Uterus (tissue), 4 donors: ENCODE data around the gene ATR. TPM values are rescaled to one million over a fixed set of nuclear protein-coding genes. Genes with fewer than 3 reads are reported as not detected.

Experiments used
- DNase-seq, 2 donors: peaks; one replicate each; pipeline ENCODE4 v3.0.0-alpha.2; 2019 to 2020
- H3K27ac ChIP-seq, 2 donors: fragments of 200-600 bp; sonication (generic); 1 replicate in 1 of 2; 2 replicates in 1 of 2; pipeline ENCODE4 v1.5.1; 2016 to 2018
- H3K27me3 ChIP-seq, 2 donors: fragments of 200-600 bp; sonication (generic); one replicate each; pipeline ENCODE4 v1.5.1; 2018 to 2019; ENCODE audit warnings: control low read depth in 1 of 2
- H3K36me3 ChIP-seq, 2 donors: fragments of 200-600 bp; sonication (generic); one replicate each; pipeline ENCODE4 v1.5.1; 2019; ENCODE audit warnings: control low read depth in 1 of 2
- H3K4me1 ChIP-seq, 2 donors: fragments of 200-600 bp; sonication (generic); one replicate each; pipeline ENCODE4 v1.5.1; 2018 to 2019; ENCODE audit warnings: control low read depth in 1 of 2
- H3K4me3 ChIP-seq, 2 donors: fragments of 200-600 bp; sonication (generic); 1 replicate in 1 of 2; 2 replicates in 1 of 2; pipeline ENCODE4 v1.5.1; 2018 to 2019; ENCODE audit warnings: mild to moderate bottlenecking in 1 of 2
- H3K9me3 ChIP-seq, 2 donors: fragments of 200-600 bp; sonication (generic); one replicate each; pipeline ENCODE4 v1.5.1; 2019; ENCODE audit warnings: control low read depth in 1 of 2
- CTCF ChIP-seq, 4 experiments: fragments of 200-600 bp in 2 of 4; fragments of 450-650 bp in 2 of 4; sonication (generic) in 2 of 4; IDR thresholded peaks; one replicate each; pipeline ENCODE4 v1.5.1; 2016 to 2019; ENCODE audit warnings: antibody characterized with exemption in 4 of 4, mild to moderate bottlenecking in 2 of 4, moderate library complexity in 1 of 4
- POLR2A ChIP-seq, 2 donors: fragments of 450-650 bp; IDR thresholded peaks; one replicate each; pipeline ENCODE4 v1.6.1; 2016; ENCODE audit warnings: antibody characterized with exemption in 2 of 2, mild to moderate bottlenecking in 1 of 2, moderate library complexity in 1 of 2
- intact Hi-C: fragments of 100-400 bp; cut with DNase I; formaldehyde crosslinking; loops from one replicate; pipeline ENCODE4 v1.15.1; 2023; ENCODE audit warnings: low total_unique reads
- total RNA-seq, 4 donors: library from RNA; depleted of rRNA in 3 of 4; stranded (reverse); fragments of >200 nt in 3 of 4; gene quantifications; one replicate each; pipeline versions ENCODE4 v1.1.0 to v1.2.4, GENCODE V29; 2014 to 2023
- donor health status: DM: yes; HTN: yes; CAD: no.

The ATR gene
- total RNA-seq, 4 donors from 2014 or later: 18.4 to 50.5 (median 31.1) TPM

GRCh38 chr3:142501004-142501926 is 77.3 kb downstream of the ATR start:
- H3K27ac ChIP-seq: peak overlapping the region in 1 of 2 donors; percentile 29
- H3K9me3 ChIP-seq: no peaks in the 10 kb centered on the region
- H3K4me3 ChIP-seq: no peak overlapping the region
- TF ChIP-seq POLR2A (IDR thresholded peaks at IDR 0.05) (no peak), CTCF (IDR thresholded peaks at IDR 0.05) (no peak)
- H3K4me1 ChIP-seq: no peaks in the 10 kb centered on the region
- intact Hi-C loops: no loop called here
- DNase-seq: no peak
- H3K27me3 ChIP-seq: no peaks in the 10 kb centered on the region
- no peaks in the 10 kb centered on the region for H3K36me3 ChIP-seq

GRCh38 chr3:142500211-142500610 is 78.3 kb downstream of the ATR start:
- intact Hi-C loops: no loop called here
- TF ChIP-seq POLR2A (IDR thresholded peaks at IDR 0.05) (no peak), CTCF (IDR thresholded peaks at IDR 0.05) (no peak)
- Histone ChIP-seq H3K4me1 (no peaks in the 10 kb centered on the region), H3K27ac (peak overlapping the region in 1 of 2 donors; percentile 29), H3K27me3 (no peaks in the 10 kb centered on the region), H3K36me3 (no peaks in the 10 kb centered on the region), H3K4me3 (no peak overlapping the region), H3K9me3 (no peaks in the 10 kb centered on the region)
- DNase-seq: no peak

GRCh38 chr3:142498397-142499180 is 79.9 kb downstream of the ATR start:
- Histone ChIP-seq H3K4me3 (no peak overlapping the region), H3K27ac (peak overlapping the region in 1 of 2 donors; percentile 28), H3K27me3 (no peaks in the 10 kb centered on the region), H3K4me1 (no peaks in the 10 kb centered on the region), H3K36me3 (no peaks in the 10 kb centered on the region), H3K9me3 (no peaks in the 10 kb centered on the region)
- intact Hi-C loops: no loop called here
- TF ChIP-seq POLR2A (IDR thresholded peaks at IDR 0.05) (no peak), CTCF (IDR thresholded peaks at IDR 0.05) (no peak)
- DNase-seq: no peak

GRCh38 chr3:142497729-142498128 is 80.8 kb downstream of the ATR start:
- Histone ChIP-seq H3K4me1 (no peaks in the 10 kb centered on the region), H3K9me3 (no peaks in the 10 kb centered on the region), H3K4me3 (no peak overlapping the region), H3K36me3 (no peaks in the 10 kb centered on the region), H3K27ac (no peak overlapping the region), H3K27me3 (no peaks in the 10 kb centered on the region)
- intact Hi-C loops: no loop called here
- TF ChIP-seq CTCF (IDR thresholded peaks at IDR 0.05) (no peak), POLR2A (IDR thresholded peaks at IDR 0.05) (no peak)
- DNase-seq: no peak

DNA sequence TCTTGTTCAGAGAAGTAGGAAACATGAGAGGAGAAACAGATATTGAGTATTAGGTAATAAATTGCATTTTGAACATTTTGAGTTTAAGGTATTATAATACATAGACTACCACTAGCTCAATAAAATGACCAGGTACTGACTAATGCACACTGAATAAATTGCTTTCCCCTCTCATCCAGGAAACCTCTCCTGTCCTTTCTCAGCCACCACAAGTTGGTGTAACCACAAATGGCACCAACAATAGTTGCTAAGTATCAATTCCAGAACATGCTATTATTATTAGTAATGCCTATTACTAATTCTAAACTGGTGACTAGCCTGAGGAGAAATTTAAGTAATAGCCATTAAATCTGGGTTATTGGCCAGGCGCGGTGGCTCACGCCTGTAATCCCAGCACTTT is 83.4 kb downstream of the ATR start:
- Histone ChIP-seq H3K9me3 (no peaks in the 10 kb centered on the region), H3K36me3 (no peaks in the 10 kb centered on the region), H3K27me3 (no peaks in the 10 kb centered on the region), H3K4me1 (no peaks in the 10 kb centered on the region), H3K4me3 (no peak overlapping the region), H3K27ac (no peak overlapping the region)
- intact Hi-C loops: no loop called here
- no peak for DNase-seq
- TF ChIP-seq CTCF (IDR thresholded peaks at IDR 0.05): no peak
- no peak for TF ChIP-seq POLR2A (IDR thresholded peaks at IDR 0.05)
